Hepatocyte (in vitro differentiated cells): ENCODE measurements around the gene INPP4B. TPM values are rescaled to one million over a fixed set of nuclear protein-coding genes. Genes with fewer than 3 reads are reported as not detected.

Source experiments
- DNase-seq: peaks from one replicate; pipeline ENCODE4 v3.0.0-alpha.2; 2016; ENCODE audit warnings: low spot score
- H2AFZ ChIP-seq: fragments of 200-600 bp; sonication (generic); 2 replicates; pipeline ENCODE4 v1.6.0; 2016; ENCODE audit warnings: antibody characterized with exemption, mild to moderate bottlenecking
- H3K27ac ChIP-seq: fragments of 200-600 bp; sonication (generic); 2 replicates; pipeline ENCODE4 v1.5.1; 2016; ENCODE audit warnings: mild to moderate bottlenecking
- H3K27me3 ChIP-seq: fragments of 200-600 bp; sonication (generic); 2 replicates; pipeline ENCODE4 v1.6.1; 2016
- H3K36me3 ChIP-seq: fragments of 200-600 bp; sonication (generic); replicated peaks from 2 replicates; pipeline ENCODE4 v1.5.1; 2016; ENCODE audit warnings: low read depth; ENCODE audit not compliant: insufficient read depth
- H3K4me1 ChIP-seq: fragments of 200-600 bp; sonication (generic); 2 replicates; pipeline ENCODE4 v1.5.1; 2016; ENCODE audit warnings: mild to moderate bottlenecking, moderate library complexity; ENCODE audit not compliant: insufficient read depth
- H3K4me2 ChIP-seq: fragments of 200-600 bp; sonication (generic); 2 replicates; pipeline ENCODE4 v1.6.0; 2016
- H3K4me3 ChIP-seq: fragments of 200-600 bp; sonication (generic); 2 replicates; pipeline ENCODE4 v1.5.1; 2016; ENCODE audit warnings: mild to moderate bottlenecking
- H3K79me2 ChIP-seq: fragments of 200-600 bp; sonication (generic); 2 replicates; pipeline ENCODE4 v1.6.0; 2017; ENCODE audit warnings: mild to moderate bottlenecking
- H3K9me2 ChIP-seq: fragments of 200-600 bp; sonication (generic); replicated peaks from 2 replicates; pipeline ENCODE4 v1.6.0; 2017; ENCODE audit warnings: mild to moderate bottlenecking; ENCODE audit not compliant: insufficient read depth
- H3K9me3 ChIP-seq: fragments of 200-600 bp; sonication (generic); 2 replicates; pipeline ENCODE4 v1.5.1; 2016; ENCODE audit warnings: low read depth, mild to moderate bottlenecking
- H4K20me1 ChIP-seq: fragments of 200-600 bp; sonication (generic); 2 replicates; pipeline ENCODE4 v1.6.0; 2016; ENCODE audit warnings: mild to moderate bottlenecking; ENCODE audit not compliant: insufficient read depth, poor library complexity, severe bottlenecking
- EZH2 ChIP-seq: fragments of 200-600 bp; sonication (generic); IDR thresholded peaks from 2 replicates; pipeline ENCODE4 v1.6.1; 2016; ENCODE audit warnings: antibody characterized with exemption, mild to moderate bottlenecking, borderline replicate concordance
- EZH2phosphoT487 ChIP-seq: fragments of 200-600 bp; sonication (generic); IDR thresholded peaks from one replicate; pipeline ENCODE4 v1.6.1; 2018; ENCODE audit warnings: antibody characterized with exemption, mild to moderate bottlenecking, low read depth, moderate library complexity; ENCODE audit not compliant: unreplicated experiment, severe bottlenecking
- WGBS: methylation state at CpG from one replicate; pipeline ENCODE4 v1.1.6; 2016; ENCODE audit warnings: low lambda C conversion rate; ENCODE audit errors: missing lambda C conversion rate; 5-methylcytosine and 5-hydroxymethylcytosine counted together
- polyA plus RNA-seq: library from polyadenylated mRNA; unstranded; fragments of >200 nt; fragmentation: Nextera tagmentation; extraction: Ambion mirVana; gene quantifications from 2 replicates; pipeline ENCODE4 v1.2.1, GENCODE V29; 2016
- total RNA-seq: library from RNA; depleted of rRNA; stranded (reverse); fragments of >200 nt; gene quantifications from 2 replicates; pipeline ENCODE4 v1.2.3, GENCODE V29; 2014
- TF ChIP-seq, protein P1 (sequence below): fragments of 200-600 bp; sonication (generic); IDR thresholded peaks from 2 replicates; pipeline ENCODE4 v1.5.1; 2016; ENCODE audit warnings: antibody characterized with exemption, mild to moderate bottlenecking; ENCODE audit not compliant: poor library complexity

INPP4B gene
- total and polyA plus RNA-seq, 2 experiments from 2014 or later = 4.2 to 7.1 TPM

DNA sequence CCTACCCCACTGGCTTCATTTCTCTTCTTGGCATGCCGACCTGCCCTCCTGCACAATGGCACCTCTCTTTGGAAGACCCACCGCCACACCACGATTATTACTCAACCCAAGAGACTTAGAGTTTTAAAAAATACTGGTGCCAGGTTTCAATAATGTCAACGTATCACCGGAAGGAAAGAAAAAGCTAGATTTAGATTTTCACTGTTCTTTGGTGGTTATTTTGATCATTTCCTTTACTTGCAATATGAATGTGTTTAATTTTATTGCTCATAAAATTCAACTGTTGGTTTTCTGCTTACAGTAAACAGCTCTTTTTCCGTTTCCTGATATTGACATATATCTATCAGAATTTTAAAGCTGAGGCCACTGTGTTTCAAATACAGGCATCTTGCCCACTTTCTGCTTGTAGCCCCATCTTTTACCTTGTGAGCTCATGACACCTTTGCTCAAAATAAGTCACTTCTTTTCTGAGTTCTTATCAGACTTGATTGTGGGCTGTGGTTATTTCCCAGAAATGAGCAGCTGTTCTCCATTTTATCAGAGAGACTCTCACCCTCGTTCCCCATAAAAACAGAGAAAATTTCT, 439.1 kb downstream of the INPP4B start:
- Histone ChIP-seq H3K4me1 (peaks cover 13% of the 10 kb centered on the region), H3K36me3 (no peaks in the 10 kb centered on the region), H4K20me1 (no peaks in the 10 kb centered on the region), H3K9me3 (no peaks in the 10 kb centered on the region), H3K9me2 (no peaks in the 10 kb centered on the region), H3K79me2 (no peaks in the 10 kb centered on the region), H3K4me2 (peak overlapping the region; percentile 66), H3K4me3 (no peak overlapping the region), H2AFZ (no peak overlapping the region), H3K27ac (peak overlapping the region; percentile 67), H3K27me3 (no peaks in the 10 kb centered on the region)
- TF ChIP-seq, protein P1, sequence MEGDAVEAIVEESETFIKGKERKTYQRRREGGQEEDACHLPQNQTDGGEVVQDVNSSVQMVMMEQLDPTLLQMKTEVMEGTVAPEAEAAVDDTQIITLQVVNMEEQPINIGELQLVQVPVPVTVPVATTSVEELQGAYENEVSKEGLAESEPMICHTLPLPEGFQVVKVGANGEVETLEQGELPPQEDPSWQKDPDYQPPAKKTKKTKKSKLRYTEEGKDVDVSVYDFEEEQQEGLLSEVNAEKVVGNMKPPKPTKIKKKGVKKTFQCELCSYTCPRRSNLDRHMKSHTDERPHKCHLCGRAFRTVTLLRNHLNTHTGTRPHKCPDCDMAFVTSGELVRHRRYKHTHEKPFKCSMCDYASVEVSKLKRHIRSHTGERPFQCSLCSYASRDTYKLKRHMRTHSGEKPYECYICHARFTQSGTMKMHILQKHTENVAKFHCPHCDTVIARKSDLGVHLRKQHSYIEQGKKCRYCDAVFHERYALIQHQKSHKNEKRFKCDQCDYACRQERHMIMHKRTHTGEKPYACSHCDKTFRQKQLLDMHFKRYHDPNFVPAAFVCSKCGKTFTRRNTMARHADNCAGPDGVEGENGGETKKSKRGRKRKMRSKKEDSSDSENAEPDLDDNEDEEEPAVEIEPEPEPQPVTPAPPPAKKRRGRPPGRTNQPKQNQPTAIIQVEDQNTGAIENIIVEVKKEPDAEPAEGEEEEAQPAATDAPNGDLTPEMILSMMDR = no peak
- no peak for TF ChIP-seq EZH2phosphoT487
- 72% methylated on average over 7 of the region's 7 CpGs for WGBS
- no peak for DNase-seq

DNA sequence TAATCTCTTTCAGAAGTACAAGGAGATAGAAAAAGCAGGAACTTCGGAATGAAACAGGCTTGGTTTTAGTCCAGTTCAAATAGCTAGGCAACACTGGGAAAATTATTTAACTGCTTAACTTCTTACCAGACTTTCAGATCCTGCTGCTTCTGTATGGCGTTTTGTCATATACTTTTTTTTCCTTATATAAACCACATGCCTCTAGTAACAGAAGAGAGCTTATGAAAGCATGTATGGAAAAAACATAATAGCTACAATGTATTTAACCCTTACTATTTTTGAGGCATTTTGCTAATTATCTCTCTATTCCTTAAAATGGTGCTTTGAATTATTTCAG, 439.6 kb downstream of the INPP4B start:
- Histone ChIP-seq H3K27me3 (no peaks in the 10 kb centered on the region), H4K20me1 (no peaks in the 10 kb centered on the region), H2AFZ (no peak overlapping the region), H3K9me3 (no peaks in the 10 kb centered on the region), H3K36me3 (no peaks in the 10 kb centered on the region), H3K9me2 (no peaks in the 10 kb centered on the region), H3K4me3 (no peak overlapping the region), H3K79me2 (no peaks in the 10 kb centered on the region), H3K4me2 (peak overlapping the region; percentile 66), H3K27ac (peak overlapping the region; percentile 67), H3K4me1 (peaks cover 13% of the 10 kb centered on the region)
- no peak for DNase-seq
- 37% methylated on average over 2 of the region's 2 CpGs for WGBS
- no peak for TF ChIP-seq EZH2phosphoT487
- TF ChIP-seq, protein P1 = no peak
- TF ChIP-seq EZH2 = no peak

GRCh38 chr4:142405695-142406498, 440.2 kb downstream of the INPP4B start:
- TF ChIP-seq, protein P1 = no peak
- no peak for TF ChIP-seq EZH2
- no peak for TF ChIP-seq EZH2phosphoT487
- no peaks in the 10 kb centered on the region for H3K36me3 ChIP-seq
- peak overlapping the region; percentile 38 for H2AFZ ChIP-seq
- peak overlapping the region; percentile 67 for H3K27ac ChIP-seq
- DNase-seq = peak; percentile 4
- H4K20me1 ChIP-seq = no peaks in the 10 kb centered on the region
- no peaks in the 10 kb centered on the region for H3K9me3 ChIP-seq
- 41% methylated on average over 5 of the region's 5 CpGs for WGBS
- H3K4me2 ChIP-seq = peak overlapping the region; percentile 66
- H3K79me2 ChIP-seq = no peaks in the 10 kb centered on the region
- H3K27me3 ChIP-seq = no peaks in the 10 kb centered on the region
- no peaks in the 10 kb centered on the region for H3K9me2 ChIP-seq
- peaks cover 13% of the 10 kb centered on the region for H3K4me1 ChIP-seq
- no peak overlapping the region for H3K4me3 ChIP-seq
